ENCODE results near the gene ARL4A.

Gene ARL4A

DNA sequence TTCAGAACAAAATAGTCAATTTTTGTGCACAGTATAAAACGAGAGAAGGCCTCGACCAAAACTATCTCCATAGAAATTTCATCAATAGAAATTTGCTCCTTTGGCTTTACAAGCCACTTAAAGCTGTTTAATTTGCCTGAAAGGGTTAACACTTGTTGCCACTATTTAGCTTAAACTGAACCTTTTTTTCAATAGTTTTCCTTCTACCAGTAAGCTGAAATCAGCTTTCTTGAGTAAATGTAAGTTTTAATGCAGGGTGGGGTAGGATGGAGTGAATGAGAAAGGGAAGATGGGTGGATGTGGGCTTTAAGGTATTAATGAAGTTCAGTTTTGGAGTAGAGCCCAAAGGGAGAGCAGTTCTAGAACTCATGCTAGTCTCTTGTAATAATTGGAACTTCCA lies 39.5 kb downstream of the ARL4A start:
- DNase-seq (ENCODE audit: low spot score) = no peak

- DNase-seq (ENCODE audit: low spot score) = peak; percentile 14
Measured at GRCh38 chr7:12727455-12728191, 40.2 kb downstream of the ARL4A start.

- peak; percentile 90 for DNase-seq (ENCODE audit: low spot score)
Measured at GRCh38 chr7:12728192-12728538, 40.7 kb downstream of the ARL4A start.

GRCh38 chr7:12729112-12729511 lies 41.7 kb downstream of the ARL4A start:
- DNase-seq (ENCODE audit: low spot score) = peak; percentile 38

- no peak for DNase-seq (ENCODE audit: low spot score)
Measured at GRCh38 chr7:12730523-12730922, 43.1 kb downstream of the ARL4A start.

DNA sequence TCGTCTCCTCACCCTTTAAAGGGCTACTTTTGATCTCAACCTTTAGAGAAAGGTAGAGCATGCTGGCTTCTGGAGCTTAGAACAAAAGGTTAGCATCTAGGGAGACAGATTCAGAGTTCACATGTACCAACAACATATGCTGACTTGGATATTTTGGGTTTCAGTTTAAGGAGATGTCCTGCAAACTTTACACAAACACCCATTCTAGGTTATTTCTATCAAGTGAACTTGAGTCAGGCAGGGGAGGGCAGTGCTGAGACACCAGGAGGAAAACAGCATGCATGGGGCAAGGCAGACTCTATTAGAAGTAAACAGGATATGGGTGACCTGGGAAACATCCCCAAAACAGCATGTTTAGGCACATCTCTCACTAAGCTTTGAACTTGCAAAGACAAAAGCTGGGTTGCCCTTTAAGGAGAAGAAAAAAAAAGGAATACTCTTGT lies 43.8 kb downstream of the ARL4A start:
- peak; percentile 21 for DNase-seq (ENCODE audit: low spot score)

- no peak for DNase-seq (ENCODE audit: low spot score)
Measured at GRCh38 chr7:12731775-12732174, 44.3 kb downstream of the ARL4A start.

GRCh38 chr7:12732428-12732827 lies 45.0 kb downstream of the ARL4A start:
- no peak for DNase-seq (ENCODE audit: low spot score)

- DNase-seq (ENCODE audit: low spot score) = no peak
Measured at GRCh38 chr7:12735923-12736322, 48.5 kb downstream of the ARL4A start.

DNA sequence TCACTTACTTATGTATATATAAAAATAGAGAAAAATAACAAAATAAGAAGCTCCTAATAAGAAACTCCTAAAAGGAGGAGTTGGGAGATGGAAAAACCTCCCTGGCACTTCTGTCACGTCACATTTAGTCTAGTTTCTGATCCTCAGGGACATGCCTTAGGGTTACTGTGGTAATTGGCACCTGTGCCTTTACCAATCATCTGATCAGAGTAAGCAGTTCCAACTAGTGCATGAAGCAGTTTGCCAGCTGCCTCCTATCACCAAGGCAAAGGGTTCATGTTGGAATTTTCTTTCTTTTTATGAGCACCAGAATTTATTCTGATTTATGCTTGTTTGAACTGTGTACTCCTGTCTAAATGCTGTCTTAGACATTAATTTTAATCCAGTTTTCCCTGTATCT lies 49.9 kb downstream of the ARL4A start:
- DNase-seq (ENCODE audit: low spot score) = no peak

GRCh38 chr7:12737836-12738235 lies 50.4 kb downstream of the ARL4A start:
- DNase-seq (ENCODE audit: low spot score) = no peak

DNA sequence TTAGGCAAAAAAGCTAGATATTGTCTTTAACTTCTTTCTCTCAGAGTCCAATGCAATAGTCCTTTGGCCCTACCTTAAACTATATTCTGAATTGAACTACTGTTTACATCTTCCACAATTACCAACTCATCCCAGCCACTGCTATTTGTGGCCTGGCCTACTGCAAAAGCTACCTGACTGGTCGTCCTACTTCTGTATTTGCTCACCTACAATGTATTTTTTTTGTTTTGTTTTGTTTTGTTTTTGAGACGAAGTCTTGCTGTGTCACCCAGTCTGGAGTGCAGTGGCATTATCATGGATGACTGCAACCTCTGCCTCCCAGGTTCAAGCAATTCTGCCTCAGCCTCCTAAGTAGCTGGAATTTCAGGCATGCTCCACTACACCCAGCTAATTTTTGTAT lies 51.2 kb downstream of the ARL4A start:
- no peak for DNase-seq (ENCODE audit: low spot score)
